Caco-2 (cell line): ENCODE results near the gene WDR73. TPM values are rescaled to one million over a fixed set of nuclear protein-coding genes. Genes with fewer than 3 reads are reported as not detected.

Source experiments
- Bru-seq: library from RNA; stranded (reverse); fragments of 400-500 nt; gene quantifications from one replicate; lab custom pipeline; 2021; lab: Mats Ljungman, UMichigan
- BruChase-seq, 2 experiments: library from RNA; stranded (reverse); fragments of 400-500 nt; gene quantifications; one replicate each; lab custom pipeline; 2021; lab: Mats Ljungman, UMichigan
- BruUV-seq: library from RNA; stranded (reverse); fragments of 400-500 nt; replicated peaks from 2 replicates; lab custom pipeline; 2021; lab: Mats Ljungman, UMichigan
- CTCF ChIA-PET: fragments of 300-600 bp; sonication (Branson Sonifier 250); formaldehyde crosslinking; loops from one replicate; lab custom pipeline; 2022; ENCODE audit warnings: antibody characterized with exemption; lab: Charles Lee
- POLR2A ChIA-PET: fragments of 300-600 bp; sonication (Branson Sonifier 250); formaldehyde crosslinking; loops from one replicate; lab custom pipeline; 2022; ENCODE audit warnings: antibody characterized with exemption; lab: Charles Lee
- DNase-seq, 2 experiments: peaks; one replicate each; pipeline versions ENCODE4 v3.0.0 to v3.0.0-alpha.2; 2020 to 2022
- H3K27me3 ChIP-seq: replicated peaks from 2 replicates; pipeline ENCODE4 v1.6.0; 2011; ENCODE audit warnings: low read length; ENCODE audit not compliant: control insufficient read depth, insufficient read depth
- H3K36me3 ChIP-seq: 2 replicates; pipeline ENCODE4 v1.5.1; 2011; ENCODE audit warnings: low read length; ENCODE audit not compliant: control insufficient read depth, insufficient read depth
- H3K4me1 ChIP-seq: fragments of 250-450 bp; sonication (Bioruptor Pico); 2 replicates; pipeline ENCODE4 v1.5.1; 2020; ENCODE audit warnings: mild to moderate bottlenecking
- H3K4me3 ChIP-seq: 2 replicates; pipeline ENCODE4 v1.5.1; 2011; ENCODE audit warnings: low read depth, mild to moderate bottlenecking, control low read depth, low read length
- H3K9me3 ChIP-seq: fragments of 250-450 bp; sonication (Bioruptor Pico); 2 replicates; pipeline ENCODE4 v1.5.1; 2020; ENCODE audit warnings: mild to moderate bottlenecking, moderate library complexity
- H3K27ac Mint-ChIP-seq: one replicate; pipeline ENCODE4 v1.8.0; 2022; ENCODE audit warnings: mixed read lengths; ENCODE audit not compliant: unreplicated experiment
- H3K27me3 Mint-ChIP-seq: one replicate; pipeline ENCODE4 v1.8.0; 2022; ENCODE audit warnings: mixed read lengths; ENCODE audit not compliant: insufficient read depth, unreplicated experiment
- H3K36me3 Mint-ChIP-seq: one replicate; pipeline ENCODE4 v1.8.0; 2022; ENCODE audit warnings: mild to moderate bottlenecking, mixed read lengths; ENCODE audit not compliant: insufficient read depth, unreplicated experiment
- H3K4me1 Mint-ChIP-seq: one replicate; pipeline ENCODE4 v1.8.0; 2022; ENCODE audit warnings: low read depth, mixed read lengths; ENCODE audit not compliant: unreplicated experiment
- H3K4me3 Mint-ChIP-seq: one replicate; pipeline ENCODE4 v1.8.0; 2022; ENCODE audit warnings: mild to moderate bottlenecking, moderate library complexity, mixed read lengths; ENCODE audit not compliant: unreplicated experiment
- H3K9me3 Mint-ChIP-seq: one replicate; pipeline ENCODE4 v1.8.0; 2022; ENCODE audit warnings: mixed read lengths; ENCODE audit not compliant: unreplicated experiment
- intact Hi-C: fragments of 100-400 bp; cut with micrococcal nuclease; formaldehyde crosslinking; loops from one replicate; pipeline ENCODE4 v1.10.0; 2022; ENCODE audit not compliant: unreplicated experiment
- long read RNA-seq: library from polyadenylated mRNA; stranded (forward); transcript quantifications from one replicate; pipeline ENCODE4 v2.0.0, GENCODE V29; 2022
- total RNA-seq: library from RNA; stranded (reverse); gene quantifications from 2 replicates; pipeline ENCODE4 v1.2.3, GENCODE V29; 2022
- TF ChIP-seq, protein P1 (sequence below), 2 experiments: fragments of 200-600 bp in 1 of 2; IDR thresholded peaks; 1 replicate in 1 of 2; 2 replicates in 1 of 2; pipeline versions ENCODE4 v1.5.1 to v1.8.0; 2011 to 2022; ENCODE audit warnings: antibody characterized with exemption in 1 of 2, control low read depth in 1 of 2, inconsistent platforms in 1 of 2, low read depth in 1 of 2, low read length in 1 of 2, mild to moderate bottlenecking in 1 of 2, moderate library complexity in 1 of 2; ENCODE audit not compliant: insufficient read depth in 1 of 2, severe bottlenecking in 1 of 2, unreplicated experiment in 1 of 2

The WDR73 gene
- total RNA-seq (32.5 and 32.7 TPM in 2 replicates), Bru-seq, nascent RNA (percentile 79 among the genes with signal in this experiment), BruChase-seq, experiment 1, labeled RNA remaining after a 2-hour chase (percentile 85 among the genes with signal in this experiment), BruChase-seq, experiment 2, labeled RNA remaining after a 6-hour chase (percentile 84 among the genes with signal in this experiment)
- long read RNA-seq, full-length matches to known transcripts, result 27 of 42 reads
- long read RNA-seq, partial matches to known transcripts, result 4 of 42 reads
- long read RNA-seq, other reads (novel, unspliced or antisense), result 11 of 42 reads

DNA sequence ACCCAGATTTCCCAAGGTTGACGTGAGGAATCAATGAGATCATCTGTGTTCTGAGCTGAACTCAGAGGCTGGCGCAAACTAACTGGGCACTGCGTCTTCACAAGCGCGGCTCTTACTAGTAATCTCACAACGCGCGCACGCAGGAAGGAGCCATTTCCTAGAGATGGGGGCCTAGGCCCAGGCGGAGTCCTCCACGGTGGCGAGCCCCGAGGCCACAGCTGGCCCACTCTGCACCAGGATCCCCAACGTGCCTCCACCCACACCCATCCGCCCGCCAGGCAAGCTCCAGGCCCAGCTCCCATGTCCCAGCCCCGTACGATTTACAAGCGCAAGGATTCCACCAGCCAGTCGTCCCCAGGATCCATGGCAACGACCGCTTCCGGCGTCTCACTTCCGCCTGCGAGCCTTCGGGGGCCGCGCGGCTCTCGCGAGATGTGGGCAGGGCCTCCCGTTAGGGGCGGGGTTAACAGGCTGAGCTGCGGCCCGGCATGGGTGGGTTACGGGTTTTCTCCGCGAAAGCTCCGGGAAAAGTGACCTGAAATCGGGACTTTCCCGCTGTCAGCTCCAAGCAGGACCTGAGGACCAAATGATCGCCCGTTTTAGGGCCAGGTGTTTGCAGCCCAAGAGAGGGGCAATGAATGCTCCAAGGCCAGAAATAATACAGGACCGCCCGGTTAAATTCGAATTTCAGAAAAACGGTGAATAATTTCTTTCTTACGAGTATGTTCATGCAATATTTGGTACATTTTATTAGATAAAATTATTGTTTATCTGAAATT is at the start of gene WDR73:
Gene WDR73, minus strand, starts transcription at position 374 of the 779 bp plus-strand sequence. Its CDS starts 9 bp downstream, at position 365.
- BruUV-seq, result TSS peak; percentile 72
- H3K4me3 ChIP-seq, result peak within 1 kb of the TSS; percentile 62
- no peaks in the 10 kb centered on the region for H3K9me3 ChIP-seq
- TF ChIP-seq, protein P1, sequence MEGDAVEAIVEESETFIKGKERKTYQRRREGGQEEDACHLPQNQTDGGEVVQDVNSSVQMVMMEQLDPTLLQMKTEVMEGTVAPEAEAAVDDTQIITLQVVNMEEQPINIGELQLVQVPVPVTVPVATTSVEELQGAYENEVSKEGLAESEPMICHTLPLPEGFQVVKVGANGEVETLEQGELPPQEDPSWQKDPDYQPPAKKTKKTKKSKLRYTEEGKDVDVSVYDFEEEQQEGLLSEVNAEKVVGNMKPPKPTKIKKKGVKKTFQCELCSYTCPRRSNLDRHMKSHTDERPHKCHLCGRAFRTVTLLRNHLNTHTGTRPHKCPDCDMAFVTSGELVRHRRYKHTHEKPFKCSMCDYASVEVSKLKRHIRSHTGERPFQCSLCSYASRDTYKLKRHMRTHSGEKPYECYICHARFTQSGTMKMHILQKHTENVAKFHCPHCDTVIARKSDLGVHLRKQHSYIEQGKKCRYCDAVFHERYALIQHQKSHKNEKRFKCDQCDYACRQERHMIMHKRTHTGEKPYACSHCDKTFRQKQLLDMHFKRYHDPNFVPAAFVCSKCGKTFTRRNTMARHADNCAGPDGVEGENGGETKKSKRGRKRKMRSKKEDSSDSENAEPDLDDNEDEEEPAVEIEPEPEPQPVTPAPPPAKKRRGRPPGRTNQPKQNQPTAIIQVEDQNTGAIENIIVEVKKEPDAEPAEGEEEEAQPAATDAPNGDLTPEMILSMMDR (IDR thresholded peaks at IDR 0.05; ENCODE audit: insufficient read depth in 1 of 2, low read depth in 1 of 2, low read length in 1 of 2, severe bottlenecking in 1 of 2, unreplicated experiment in 1 of 2), result no peak
- H3K4me1 Mint-ChIP-seq, result peaks cover 21% of the 10 kb centered on the region
- peak within 1 kb of the TSS; percentile 98 for H3K27ac Mint-ChIP-seq
- peaks cover 9% of the 10 kb centered on the region; the same call in 1 of the 2 replicates for H3K4me1 ChIP-seq
- intact Hi-C loops, result loop anchor here (1.0 to 10.0 kb wide), 5 partner anchors 23 to 274 kb away; partner anchors contain the start of genes ALPK3 and SEC11A
- H3K27me3 ChIP-seq, result no peaks in the 10 kb centered on the region
- peaks cover 26% of the 10 kb centered on the region for H3K36me3 Mint-ChIP-seq
- POLR2A ChIA-PET, result interaction anchor here (0.5 to 1.2 kb wide), 4 partner anchors 16 to 113 kb away, joined by 3 to 10 read pairs (median 4); no protein-coding TSS in a partner anchor
- CTCF ChIA-PET, result interaction anchor here (0.9 to 2.0 kb wide), 6 partner anchors 10 to 83 kb away, joined by 3 to 7 read pairs (median 4); no protein-coding TSS in a partner anchor
- H3K36me3 ChIP-seq, result peaks cover 2% of the 10 kb centered on the region
- H3K4me3 Mint-ChIP-seq, result peak within 1 kb of the TSS; percentile 97
- H3K9me3 Mint-ChIP-seq, result no peaks in the 10 kb centered on the region
- peak; percentile 93 to 95 for DNase-seq
- no peaks in the 10 kb centered on the region for H3K27me3 Mint-ChIP-seq

DNA sequence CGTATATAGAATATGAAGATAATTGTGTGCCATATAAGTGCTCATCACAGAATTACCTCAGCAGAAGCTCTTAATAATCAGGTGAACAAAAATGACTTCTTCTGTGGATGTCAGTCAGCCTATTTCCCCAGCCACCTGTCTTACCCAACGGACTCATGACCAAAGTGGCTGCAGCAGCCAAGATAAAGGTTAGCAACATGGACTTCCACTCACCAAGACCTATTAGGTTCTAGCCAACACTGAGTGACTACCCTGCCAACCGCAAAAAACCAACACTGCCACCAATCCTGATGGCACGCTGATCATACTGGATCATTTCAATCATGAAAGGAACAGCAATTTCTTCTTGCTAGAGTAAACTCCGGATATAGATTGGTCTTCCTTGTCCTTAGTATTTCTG is 49.7 kb upstream of the WDR73 start:
- ChIA-PET CTCF (interaction anchor here (0.5 kb wide), 1 partner anchor 175 kb away, joined by 3 read pairs; no protein-coding TSS in a partner anchor), POLR2A (no interaction called here)
- Histone ChIP-seq H3K9me3 (no peaks in the 10 kb centered on the region), H3K36me3 (no peaks in the 10 kb centered on the region), H3K4me1 (0 out of 2 replicates have a peak, but pooled peaks cover 4% of the 10 kb centered on the region), H3K27me3 (no peaks in the 10 kb centered on the region), H3K4me3 (no peak overlapping the region)
- no peaks in the 10 kb centered on the region for H3K9me3 Mint-ChIP-seq
- H3K27ac Mint-ChIP-seq, result no peak overlapping the region
- TF ChIP-seq, protein P1 (IDR thresholded peaks at IDR 0.05; ENCODE audit: insufficient read depth in 1 of 2, low read depth in 1 of 2, low read length in 1 of 2, severe bottlenecking in 1 of 2, unreplicated experiment in 1 of 2), result no peak
- peaks cover 19% of the 10 kb centered on the region for H3K36me3 Mint-ChIP-seq
- intact Hi-C loops, result no loop called here
- H3K4me1 Mint-ChIP-seq, result peaks cover 11% of the 10 kb centered on the region
- no peak overlapping the region for H3K4me3 Mint-ChIP-seq
- BruUV-seq, result no TSS peak
- H3K27me3 Mint-ChIP-seq, result no peaks in the 10 kb centered on the region
- DNase-seq, result no peak

DNA sequence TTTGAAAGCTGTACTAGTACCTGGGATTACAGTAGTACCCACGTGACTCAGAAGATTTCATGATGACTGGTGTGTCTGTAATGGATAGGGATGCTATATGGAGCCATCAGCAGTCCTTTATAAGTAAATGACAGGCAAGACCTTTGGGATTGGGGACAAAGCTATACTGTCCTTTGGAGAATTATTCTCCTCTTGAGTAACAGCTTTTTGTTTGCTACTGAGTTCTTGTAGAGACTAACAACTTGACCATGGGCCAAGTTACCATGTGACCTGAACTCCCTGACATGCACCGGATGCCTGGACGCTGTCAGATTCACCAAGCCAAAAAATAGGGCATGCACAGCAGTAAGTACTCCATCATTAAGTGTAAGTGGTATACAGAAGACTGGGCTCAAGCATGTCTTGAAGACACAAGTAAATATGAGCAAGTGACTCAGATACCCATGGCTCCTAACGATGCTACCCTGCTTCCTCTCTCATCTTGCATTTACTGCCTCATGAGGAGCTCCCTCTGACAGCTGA is 48.9 kb upstream of the WDR73 start:
- ChIA-PET CTCF (interaction anchor here (0.5 kb wide), 1 partner anchor 175 kb away, joined by 3 read pairs; no protein-coding TSS in a partner anchor), POLR2A (interaction anchor here (0.6 kb wide), 1 partner anchor 71 kb away, joined by 3 read pairs; no protein-coding TSS in a partner anchor)
- no peak for DNase-seq
- no peak overlapping the region for H3K4me3 Mint-ChIP-seq
- TF ChIP-seq, protein P1 (IDR thresholded peaks at IDR 0.05; ENCODE audit: insufficient read depth in 1 of 2, low read depth in 1 of 2, low read length in 1 of 2, severe bottlenecking in 1 of 2, unreplicated experiment in 1 of 2), result no peak
- 0 out of 2 replicates have a peak, but pooled peaks cover 4% of the 10 kb centered on the region for H3K4me1 ChIP-seq
- no TSS peak for BruUV-seq
- peaks cover 11% of the 10 kb centered on the region for H3K4me1 Mint-ChIP-seq
- intact Hi-C loops, result no loop called here
- H3K9me3 ChIP-seq, result no peaks in the 10 kb centered on the region
- no peaks in the 10 kb centered on the region for H3K36me3 ChIP-seq
- H3K4me3 ChIP-seq, result no peak overlapping the region
- H3K9me3 Mint-ChIP-seq, result no peaks in the 10 kb centered on the region
- H3K27me3 ChIP-seq, result no peaks in the 10 kb centered on the region
- no peaks in the 10 kb centered on the region for H3K27me3 Mint-ChIP-seq
- peaks cover 12% of the 10 kb centered on the region for H3K36me3 Mint-ChIP-seq
- H3K27ac Mint-ChIP-seq, result no peak overlapping the region
